ENCODE results near the gene HSPB2.

- no peak for TF ChIP-seq CTCF (IDR thresholded peaks at IDR 0.05)
- no peak for TF ChIP-seq EZH2 (IDR thresholded peaks at IDR 0.05; ENCODE audit: borderline replicate concordance, insufficient read depth, low read depth, low read length, poor library complexity, severe bottlenecking)
Observed at GRCh38 chr11:111957663-111958444, 45.3 kb downstream of the HSPB2 start.
